Measurements from ENCODE around the gene C5orf46. TPM values are rescaled to one million over a fixed set of nuclear protein-coding genes. Genes with fewer than 3 reads are reported as not detected.

Gene C5orf46
- total and polyA plus RNA-seq, 10 donors, result not detected

GRCh38 chr5:147925020-147925419 lies 18.7 kb upstream of the C5orf46 start:
- TF ChIP-seq POLR2A (IDR thresholded peaks at IDR 0.05) (no peak), POLR2AphosphoS5 (IDR thresholded peaks at IDR 0.05) (no peak), CTCF (IDR thresholded peaks at IDR 0.05 in 8 of 11, conservative IDR thresholded peaks at IDR 0.05 in 3 of 11) (no peak)
- H3K27me3 ChIP-seq (replicated peaks in 1 of 7), result no peaks in the 10 kb centered on the region
- H3K9me3 ChIP-seq, result no peaks in the 10 kb centered on the region
- WGBS, 5 donors, result 80 to 87% (median 86%) methylated on average over 4 of the region's 4 CpGs
- intact Hi-C loops (cut with DNase I; ENCODE audit: low total_unique reads), result no loop called here
- no peaks in the 10 kb centered on the region for H3K36me3 ChIP-seq
- H3K4me3 ChIP-seq, result no peak overlapping the region
- no peaks in the 10 kb centered on the region for H3K4me1 ChIP-seq
- no peak for DNase-seq
- H3K27ac ChIP-seq, result no peak overlapping the region

GRCh38 chr5:147921136-147921535 lies 14.8 kb upstream of the C5orf46 start:
- H3K9me3 ChIP-seq, result no peaks in the 10 kb centered on the region
- DNase-seq, result no peak
- 14 to 37% (median 19%) methylated on average over 2 of the region's 2 CpGs for WGBS, 5 donors

GRCh38 chr5:147920420-147921030 lies 14.2 kb upstream of the C5orf46 start:
- no peak for TF ChIP-seq POLR2A (IDR thresholded peaks at IDR 0.05)
- TF ChIP-seq POLR2AphosphoS5 (IDR thresholded peaks at IDR 0.05), result no peak
- no peak for TF ChIP-seq CTCF (IDR thresholded peaks at IDR 0.05 in 8 of 11, conservative IDR thresholded peaks at IDR 0.05 in 3 of 11)
- no peak overlapping the region for H3K4me3 ChIP-seq
- intact Hi-C loops (cut with DNase I; ENCODE audit: low total_unique reads), result no loop called here
- 69 to 85% (median 74%) methylated on average over 4 of the region's 4 CpGs for WGBS, 5 donors
- no peak for DNase-seq
- H3K27me3 ChIP-seq (replicated peaks in 1 of 7), result no peaks in the 10 kb centered on the region
- H3K27ac ChIP-seq, result no peak overlapping the region
- H3K9me3 ChIP-seq, result no peaks in the 10 kb centered on the region
- no peaks in the 10 kb centered on the region for H3K36me3 ChIP-seq
- H3K4me1 ChIP-seq, result no peaks in the 10 kb centered on the region

More at GRCh38 chr5:147921136-147921535, 14.8 kb upstream of the C5orf46 start:
- intact Hi-C loops (cut with DNase I; ENCODE audit: low total_unique reads), result no loop called here
- Histone ChIP-seq H3K27me3 (replicated peaks in 1 of 7) (no peaks in the 10 kb centered on the region), H3K4me1 (no peaks in the 10 kb centered on the region), H3K4me3 (no peak overlapping the region), H3K27ac (no peak overlapping the region), H3K36me3 (no peaks in the 10 kb centered on the region)
- no peak for TF ChIP-seq CTCF (IDR thresholded peaks at IDR 0.05 in 8 of 11, conservative IDR thresholded peaks at IDR 0.05 in 3 of 11)
- TF ChIP-seq POLR2AphosphoS5 (IDR thresholded peaks at IDR 0.05), result no peak
- TF ChIP-seq POLR2A (IDR thresholded peaks at IDR 0.05), result no peak

GRCh38 chr5:147918899-147919298 lies 12.6 kb upstream of the C5orf46 start:
- 66 to 89% (median 78%) methylated on average over 3 of the region's 3 CpGs for WGBS, 5 donors
- H3K27ac ChIP-seq, result no peak overlapping the region

More at GRCh38 chr5:147918899-147919298, 12.6 kb upstream of the C5orf46 start:
- Histone ChIP-seq H3K4me1 (no peaks in the 10 kb centered on the region), H3K4me3 (no peak overlapping the region), H3K9me3 (no peaks in the 10 kb centered on the region), H3K27me3 (replicated peaks in 1 of 7) (no peaks in the 10 kb centered on the region), H3K36me3 (no peaks in the 10 kb centered on the region)
- intact Hi-C loops (cut with DNase I; ENCODE audit: low total_unique reads), result no loop called here
- no peak for DNase-seq
- no peak for TF ChIP-seq POLR2AphosphoS5 (IDR thresholded peaks at IDR 0.05)
- TF ChIP-seq CTCF (IDR thresholded peaks at IDR 0.05 in 8 of 11, conservative IDR thresholded peaks at IDR 0.05 in 3 of 11), result no peak
- TF ChIP-seq POLR2A (IDR thresholded peaks at IDR 0.05), result no peak

All from spleen (tissue), 11 donors.